Globus pallidus (tissue), 1 donor: ENCODE measurements around the gene STYXL1.

Source experiments
- DNase-seq: peaks from one replicate; pipeline ENCODE4 v3.0.0-alpha.2; 2015; ENCODE audit warnings: low spot score

STYXL1 gene

GRCh38 chr7:75980430-75981202, 67.2 kb downstream of the STYXL1 start:
- DNase-seq: no peak

- no peak for DNase-seq
These were observed 67.9 kb downstream of the STYXL1 start for GRCh38 chr7:75979759-75980429.

GRCh38 chr7:75977743-75978142, 70.1 kb downstream of the STYXL1 start:
- DNase-seq: no peak

GRCh38 chr7:75971961-75972763, 75.6 kb downstream of the STYXL1 start:
- DNase-seq: no peak

- no peak for DNase-seq
These were observed 76.4 kb downstream of the STYXL1 start for GRCh38 chr7:75971309-75971960.

GRCh38 chr7:75969704-75970498, 77.9 kb downstream of the STYXL1 start:
- DNase-seq: no peak

- no peak for DNase-seq
These were observed 78.6 kb downstream of the STYXL1 start for GRCh38 chr7:75969182-75969581.

- DNase-seq: peak; percentile 78
These were observed 79.2 kb downstream of the STYXL1 start for GRCh38 chr7:75968561-75969001.

- DNase-seq: no peak
These were observed 79.8 kb downstream of the STYXL1 start for GRCh38 chr7:75968012-75968411.

- DNase-seq: peak; percentile 29
These were observed 80.3 kb downstream of the STYXL1 start for GRCh38 chr7:75967487-75967997.

- DNase-seq: no peak
These were observed 80.7 kb downstream of the STYXL1 start for GRCh38 chr7:75967055-75967454.

- DNase-seq: peak; percentile 41
These were observed 81.4 kb downstream of the STYXL1 start for GRCh38 chr7:75966190-75966961.

GRCh38 chr7:75965617-75966016, 82.2 kb downstream of the STYXL1 start:
- no peak for DNase-seq

GRCh38 chr7:75963381-75963995, 84.3 kb downstream of the STYXL1 start:
- no peak for DNase-seq

GRCh38 chr7:75962607-75963380, 85.0 kb downstream of the STYXL1 start:
- DNase-seq: no peak

GRCh38 chr7:75961218-75961617, 86.6 kb downstream of the STYXL1 start:
- DNase-seq: no peak

GRCh38 chr7:75960372-75960771, 87.4 kb downstream of the STYXL1 start:
- no peak for DNase-seq

- DNase-seq: no peak
These were observed 88.8 kb downstream of the STYXL1 start for GRCh38 chr7:75958802-75959543.
